Breast epithelium (tissue), 4 donors: Measurements from ENCODE around the gene PARD3B. TPM values are rescaled to one million over a fixed set of nuclear protein-coding genes. Genes with fewer than 3 reads are reported as not detected.

Experiments used
- DNase-seq, 2 donors: peaks; one replicate each; pipeline ENCODE4 v3.0.0-alpha.2; 2019; ENCODE audit warnings: low spot score in 2 of 2
- H3K27ac ChIP-seq, 2 donors: fragments of 200-600 bp; sonication (generic) in 1 of 2; one replicate each; pipeline ENCODE4 v1.5.1; 2016 to 2019; ENCODE audit warnings: mild to moderate bottlenecking in 1 of 2
- H3K27me3 ChIP-seq, 2 donors: fragments of 200-600 bp; sonication (generic) in 1 of 2; one replicate each; pipeline versions ENCODE4 v1.5.1 to v1.6.0; 2017 to 2019; ENCODE audit warnings: control low read depth in 1 of 2, mild to moderate bottlenecking in 1 of 2
- H3K36me3 ChIP-seq: fragments of 200-600 bp; one replicate; pipeline ENCODE4 v1.5.1; 2019
- H3K4me1 ChIP-seq, 2 donors: fragments of 200-600 bp; sonication (generic); one replicate each; pipeline ENCODE4 v1.5.1; 2016 to 2019; ENCODE audit warnings: control low read depth in 1 of 2
- H3K4me3 ChIP-seq, 3 donors: fragments of 200-600 bp; sonication (generic); 1 replicate in 2 of 3; 2 replicates in 1 of 3; pipeline ENCODE4 v1.5.1; 2016 to 2019; ENCODE audit warnings: mild to moderate bottlenecking in 3 of 3, moderate library complexity in 2 of 3
- H3K9me3 ChIP-seq, 2 donors: fragments of 200-600 bp; sonication (generic) in 1 of 2; one replicate each; pipeline ENCODE4 v1.5.1; 2016 to 2019; ENCODE audit warnings: control low read depth in 1 of 2
- CTCF ChIP-seq, 3 donors: fragments of 450-650 bp; IDR thresholded peaks; one replicate each; pipeline ENCODE4 v1.5.1; 2016 to 2017; ENCODE audit warnings: antibody characterized with exemption in 3 of 3, mild to moderate bottlenecking in 3 of 3, moderate library complexity in 3 of 3
- POLR2A ChIP-seq: fragments of 450-650 bp; IDR thresholded peaks from one replicate; pipeline ENCODE4 v1.6.1; 2016; ENCODE audit warnings: antibody characterized with exemption, mild to moderate bottlenecking, moderate library complexity
- POLR2AphosphoS5 ChIP-seq, 3 donors: sonication (generic); formaldehyde crosslinking; IDR thresholded peaks; one replicate each; pipeline ENCODE4 v1.6.1; 2017; ENCODE audit warnings: antibody characterized with exemption in 3 of 3
- intact Hi-C: fragments of 100-400 bp; cut with DNase I; formaldehyde crosslinking; loops from one replicate; pipeline ENCODE4 v1.15.1; 2023; ENCODE audit warnings: low total_unique reads
- total RNA-seq, 3 donors: library from RNA; depleted of rRNA; stranded (reverse); fragments of >200 nt; gene quantifications; one replicate each; pipeline ENCODE4 v1.1.0, GENCODE V29; 2016

Gene PARD3B
- total RNA-seq, 3 donors from 2014 or later, result 24.6 to 66.2 (median 25.9) TPM

GRCh38 chr2:204863336-204863735 is 318.1 kb downstream of the PARD3B start:
- DNase-seq, result no peak
- no peak overlapping the region for H3K27ac ChIP-seq
- no peaks in the 10 kb centered on the region for H3K4me1 ChIP-seq
- no peaks in the 10 kb centered on the region for H3K36me3 ChIP-seq
- H3K4me3 ChIP-seq, result no peak overlapping the region
- no peaks in the 10 kb centered on the region for H3K27me3 ChIP-seq
- no peaks in the 10 kb centered on the region for H3K9me3 ChIP-seq
- TF ChIP-seq POLR2AphosphoS5 (IDR thresholded peaks at IDR 0.05), result no peak
- TF ChIP-seq CTCF (IDR thresholded peaks at IDR 0.05), result no peak
- no peak for TF ChIP-seq POLR2A
- intact Hi-C loops, result no loop called here

GRCh38 chr2:204869132-204869823 is 324.0 kb downstream of the PARD3B start:
- intact Hi-C loops, result no loop called here
- Histone ChIP-seq H3K4me3 (no peak overlapping the region), H3K27ac (no peak overlapping the region), H3K36me3 (no peaks in the 10 kb centered on the region), H3K4me1 (peaks cover 0 to 8% of the 10 kb centered on the region in 2 donors), H3K27me3 (no peaks in the 10 kb centered on the region), H3K9me3 (no peaks in the 10 kb centered on the region)
- TF ChIP-seq POLR2AphosphoS5 (IDR thresholded peaks at IDR 0.05) (no peak), CTCF (IDR thresholded peaks at IDR 0.05) (no peak), POLR2A (no peak)
- no peak for DNase-seq

GRCh38 chr2:204870053-204870452 is 324.8 kb downstream of the PARD3B start:
- Histone ChIP-seq H3K4me1 (peaks cover 0 to 8% of the 10 kb centered on the region in 2 donors), H3K9me3 (no peaks in the 10 kb centered on the region), H3K27me3 (no peaks in the 10 kb centered on the region), H3K36me3 (no peaks in the 10 kb centered on the region), H3K4me3 (no peak overlapping the region), H3K27ac (no peak overlapping the region)
- DNase-seq, result no peak
- intact Hi-C loops, result no loop called here
- TF ChIP-seq CTCF (IDR thresholded peaks at IDR 0.05), result no peak
- no peak for TF ChIP-seq POLR2A
- TF ChIP-seq POLR2AphosphoS5 (IDR thresholded peaks at IDR 0.05), result no peak

GRCh38 chr2:204871231-204871953 is 326.1 kb downstream of the PARD3B start:
- Histone ChIP-seq H3K36me3 (no peaks in the 10 kb centered on the region), H3K27me3 (no peaks in the 10 kb centered on the region), H3K9me3 (no peaks in the 10 kb centered on the region), H3K4me3 (no peak overlapping the region), H3K4me1 (peaks cover 0 to 8% of the 10 kb centered on the region in 2 donors), H3K27ac (no peak overlapping the region)
- intact Hi-C loops, result no loop called here
- TF ChIP-seq POLR2A (no peak), CTCF (IDR thresholded peaks at IDR 0.05) (no peak), POLR2AphosphoS5 (IDR thresholded peaks at IDR 0.05) (no peak)
- no peak for DNase-seq

GRCh38 chr2:204876311-204876710 is 331.0 kb downstream of the PARD3B start:
- H3K27me3 ChIP-seq, result no peaks in the 10 kb centered on the region
- H3K9me3 ChIP-seq, result no peaks in the 10 kb centered on the region
- intact Hi-C loops, result no loop called here
- TF ChIP-seq CTCF (IDR thresholded peaks at IDR 0.05), result no peak
- TF ChIP-seq POLR2AphosphoS5 (IDR thresholded peaks at IDR 0.05), result no peak
- no peak for TF ChIP-seq POLR2A
- H3K4me3 ChIP-seq, result no peak overlapping the region
- no peak for DNase-seq
- no peak overlapping the region for H3K27ac ChIP-seq
- H3K4me1 ChIP-seq, result no peaks in the 10 kb centered on the region
- no peaks in the 10 kb centered on the region for H3K36me3 ChIP-seq
